C4-2B (cell line): ENCODE results near the gene ZCCHC9.

Experiments
- ZFX ChIP-seq: fragments of 450-650 bp; IDR thresholded peaks from 2 replicates; pipeline ENCODE4 v1.6.1; 2017
- TF ChIP-seq, protein P1 (sequence below): fragments of 450-650 bp; conservative IDR thresholded peaks from 2 replicates; pipeline ENCODE4 v1.5.1; 2017; ENCODE audit warnings: mild to moderate bottlenecking

DNA sequence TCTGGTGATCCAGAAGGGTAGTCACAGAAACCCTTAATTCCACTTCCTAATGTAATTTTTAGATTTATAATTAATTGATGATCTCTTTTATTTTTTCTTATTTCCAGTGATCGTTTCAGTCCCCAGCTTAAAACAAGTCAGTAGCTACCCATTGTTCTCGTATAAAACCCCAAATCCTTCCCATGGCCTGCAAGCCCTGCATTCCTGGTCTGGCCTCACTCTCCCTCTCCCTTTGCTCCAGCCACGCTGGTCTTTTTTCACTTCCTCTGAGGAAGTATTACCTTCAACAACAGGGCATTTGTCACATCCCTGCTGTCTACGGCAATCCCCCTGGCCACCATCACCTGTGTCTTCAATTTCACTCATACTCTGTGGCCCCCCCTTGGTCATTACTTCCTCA is 47.8 kb downstream of the ZCCHC9 start:
- TF ChIP-seq, protein P1, sequence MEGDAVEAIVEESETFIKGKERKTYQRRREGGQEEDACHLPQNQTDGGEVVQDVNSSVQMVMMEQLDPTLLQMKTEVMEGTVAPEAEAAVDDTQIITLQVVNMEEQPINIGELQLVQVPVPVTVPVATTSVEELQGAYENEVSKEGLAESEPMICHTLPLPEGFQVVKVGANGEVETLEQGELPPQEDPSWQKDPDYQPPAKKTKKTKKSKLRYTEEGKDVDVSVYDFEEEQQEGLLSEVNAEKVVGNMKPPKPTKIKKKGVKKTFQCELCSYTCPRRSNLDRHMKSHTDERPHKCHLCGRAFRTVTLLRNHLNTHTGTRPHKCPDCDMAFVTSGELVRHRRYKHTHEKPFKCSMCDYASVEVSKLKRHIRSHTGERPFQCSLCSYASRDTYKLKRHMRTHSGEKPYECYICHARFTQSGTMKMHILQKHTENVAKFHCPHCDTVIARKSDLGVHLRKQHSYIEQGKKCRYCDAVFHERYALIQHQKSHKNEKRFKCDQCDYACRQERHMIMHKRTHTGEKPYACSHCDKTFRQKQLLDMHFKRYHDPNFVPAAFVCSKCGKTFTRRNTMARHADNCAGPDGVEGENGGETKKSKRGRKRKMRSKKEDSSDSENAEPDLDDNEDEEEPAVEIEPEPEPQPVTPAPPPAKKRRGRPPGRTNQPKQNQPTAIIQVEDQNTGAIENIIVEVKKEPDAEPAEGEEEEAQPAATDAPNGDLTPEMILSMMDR = no peak
- no peak for TF ChIP-seq ZFX
